Stimulated activated CD8-positive, alpha-beta memory T cell treated with anti-CD3 and anti-CD28 coated beads, Interleukin-15, amount 100 ng/mL, for 4 hours (primary cell): ENCODE data around the gene DPP8.
"Not testable (repeated sequence)": the region's sequence is repeated elsewhere in the genome, so short reads cannot be mapped to it uniquely, and the experiment has no call there.

ENCODE experiments used
- DNase-seq, 2 donors: peaks; one replicate each; pipeline ENCODE4 v3.0.0-alpha.2; 2020; ENCODE audit warnings: low read depth in 2 of 2

Gene DPP8

GRCh38 chr15:65516997-65517865, at the start of gene DPP8:
DPP8 (minus strand) TSS chr15:65517689; CDS start chr15:65512553, 5,136 bp downstream.
- peak; percentile 87 to 90 for DNase-seq

- no peak for DNase-seq
Observed at GRCh38 chr15:65561934-65562333, 44.4 kb upstream of the DPP8 start.

- DNase-seq, result no peak
Observed at GRCh38 chr15:65559941-65560340, 42.5 kb upstream of the DPP8 start.

- DNase-seq, result no peak
Observed at GRCh38 chr15:65558997-65559760, 41.7 kb upstream of the DPP8 start.

- DNase-seq, result no peak
Observed at GRCh38 chr15:65558336-65558735, 40.8 kb upstream of the DPP8 start.

GRCh38 chr15:65556622-65557021, 39.1 kb upstream of the DPP8 start:
- no peak for DNase-seq

GRCh38 chr15:65553691-65554090, 36.2 kb upstream of the DPP8 start:
- DNase-seq, result no peak

- DNase-seq, result not testable (repeated sequence)
Observed at GRCh38 chr15:65552851-65553250, 35.4 kb upstream of the DPP8 start.

GRCh38 chr15:65551183-65551582, 33.7 kb upstream of the DPP8 start:
- DNase-seq, result no peak

GRCh38 chr15:65550681-65551098, 33.2 kb upstream of the DPP8 start:
- no peak for DNase-seq

- DNase-seq, result not testable (repeated sequence)
Observed at GRCh38 chr15:65549288-65549687, 31.8 kb upstream of the DPP8 start.

GRCh38 chr15:65547841-65548240, 30.4 kb upstream of the DPP8 start:
- DNase-seq, result no peak

- DNase-seq, result no peak
Observed at GRCh38 chr15:65541231-65541820, 23.8 kb upstream of the DPP8 start.

GRCh38 chr15:65540314-65540713, 22.8 kb upstream of the DPP8 start:
- no peak for DNase-seq

- no peak for DNase-seq
Observed at GRCh38 chr15:65535192-65535591, 17.7 kb upstream of the DPP8 start.

- no peak for DNase-seq
Observed at GRCh38 chr15:65533057-65533756, 15.7 kb upstream of the DPP8 start.

GRCh38 chr15:65532738-65533051, 15.2 kb upstream of the DPP8 start:
- DNase-seq, result no peak

- peak; percentile 74 to 80 for DNase-seq
Observed at GRCh38 chr15:65530318-65531111, 13.0 kb upstream of the DPP8 start, which contains the start of gene HACD3. HACD3 (plus strand) TSS chr15:65530463; CDS start chr15:65530632, 169 bp downstream.

GRCh38 chr15:65529762-65530317, 12.4 kb upstream of the DPP8 start:
- DNase-seq, result no peak

GRCh38 chr15:65528461-65529060, 11.1 kb upstream of the DPP8 start:
- no peak for DNase-seq
